Ascending aorta (tissue), 2 donors: Measurements from ENCODE around the gene LENG9. TPM values are rescaled to one million over a fixed set of nuclear protein-coding genes. Genes with fewer than 3 reads are reported as not detected.
"Not testable (repeated sequence)": the region's sequence is repeated elsewhere in the genome, so short reads cannot be mapped to it uniquely, and the experiment has no call there.

Experiments used
- DNase-seq, 2 donors: peaks; one replicate each; pipeline ENCODE4 v3.0.0-alpha.2; 2019; ENCODE audit warnings: low spot score in 2 of 2
- H3K27ac ChIP-seq, 2 donors: fragments of 200-600 bp; sonication (generic); one replicate each; pipeline ENCODE4 v1.5.1; 2016 to 2017; ENCODE audit warnings: mild to moderate bottlenecking in 1 of 2
- H3K27me3 ChIP-seq: fragments of 200-600 bp; sonication (generic); one replicate; pipeline ENCODE4 v1.5.1; 2017
- H3K36me3 ChIP-seq, 2 donors: fragments of 200-600 bp; sonication (generic); one replicate each; pipeline ENCODE4 v1.5.1; 2016
- H3K4me1 ChIP-seq, 2 donors: fragments of 200-600 bp; sonication (generic); one replicate each; pipeline ENCODE4 v1.5.1; 2016 to 2017; ENCODE audit warnings: mild to moderate bottlenecking in 1 of 2
- H3K4me3 ChIP-seq, 2 donors: fragments of 200-600 bp; sonication (generic); one replicate each; pipeline ENCODE4 v1.5.1; 2016 to 2017; ENCODE audit warnings: mild to moderate bottlenecking in 1 of 2
- H3K9me3 ChIP-seq, 2 donors: fragments of 200-600 bp; sonication (generic); one replicate each; pipeline ENCODE4 v1.5.1; 2016
- intact Hi-C: fragments of 100-400 bp; cut with DNase I; formaldehyde crosslinking; loops from one replicate; pipeline ENCODE4 v1.15.1; 2023
- total RNA-seq: library from RNA; depleted of rRNA; stranded (reverse); fragments of >200 nt; gene quantifications from one replicate; pipeline ENCODE4 v1.1.0, GENCODE V29; 2016
- TF ChIP-seq, protein P1 (sequence below), 3 experiments: fragments of 200-600 bp in 2 of 3; fragments of 450-650 bp in 1 of 3; sonication (generic) in 2 of 3; IDR thresholded peaks; one replicate each; pipeline ENCODE4 v1.5.1; 2016 to 2019; ENCODE audit warnings: antibody characterized with exemption in 3 of 3, mild to moderate bottlenecking in 1 of 3, moderate library complexity in 1 of 3

The LENG9 gene
- total RNA-seq, 1 donor from 2014 or later = 10.1 TPM

DNA sequence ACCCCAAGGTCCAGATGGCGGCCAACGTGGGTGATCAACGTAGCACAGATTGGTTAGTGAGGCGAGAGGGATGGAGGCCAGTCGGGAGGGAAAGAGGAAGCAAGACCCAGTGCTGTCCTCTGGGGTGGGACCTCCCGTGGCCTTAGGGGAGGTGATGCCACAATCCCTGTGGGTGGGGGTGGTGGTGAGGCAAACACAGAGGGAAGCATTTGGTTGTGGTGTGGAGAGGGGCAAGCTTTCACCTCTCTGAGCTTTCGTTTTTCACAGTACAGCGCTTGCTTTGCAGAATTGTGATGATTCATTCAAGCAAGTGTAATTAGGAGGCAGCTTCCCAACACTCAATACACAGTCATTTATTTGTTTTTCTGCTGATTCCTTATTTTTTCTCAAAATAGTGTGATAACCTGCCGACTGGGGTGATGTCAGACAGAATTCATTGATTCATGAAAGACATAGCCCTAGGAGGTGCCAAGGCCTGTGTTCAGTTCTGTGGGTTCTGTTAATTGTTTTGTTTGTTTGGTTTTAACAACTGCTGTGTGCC is 12.2 kb downstream of the LENG9 start:
- Histone ChIP-seq H3K4me3 (peak overlapping the region in 1 of 2 donors; percentile 97), H3K27me3 (no peaks in the 10 kb centered on the region), H3K27ac (peak overlapping the region in 1 of 2 donors; percentile 1), H3K36me3 (peaks cover 52 to 55% of the 10 kb centered on the region in 2 donors), H3K4me1 (peaks cover 11 to 39% of the 10 kb centered on the region in 2 donors), H3K9me3 (no peaks in the 10 kb centered on the region)
- TF ChIP-seq, protein P1, sequence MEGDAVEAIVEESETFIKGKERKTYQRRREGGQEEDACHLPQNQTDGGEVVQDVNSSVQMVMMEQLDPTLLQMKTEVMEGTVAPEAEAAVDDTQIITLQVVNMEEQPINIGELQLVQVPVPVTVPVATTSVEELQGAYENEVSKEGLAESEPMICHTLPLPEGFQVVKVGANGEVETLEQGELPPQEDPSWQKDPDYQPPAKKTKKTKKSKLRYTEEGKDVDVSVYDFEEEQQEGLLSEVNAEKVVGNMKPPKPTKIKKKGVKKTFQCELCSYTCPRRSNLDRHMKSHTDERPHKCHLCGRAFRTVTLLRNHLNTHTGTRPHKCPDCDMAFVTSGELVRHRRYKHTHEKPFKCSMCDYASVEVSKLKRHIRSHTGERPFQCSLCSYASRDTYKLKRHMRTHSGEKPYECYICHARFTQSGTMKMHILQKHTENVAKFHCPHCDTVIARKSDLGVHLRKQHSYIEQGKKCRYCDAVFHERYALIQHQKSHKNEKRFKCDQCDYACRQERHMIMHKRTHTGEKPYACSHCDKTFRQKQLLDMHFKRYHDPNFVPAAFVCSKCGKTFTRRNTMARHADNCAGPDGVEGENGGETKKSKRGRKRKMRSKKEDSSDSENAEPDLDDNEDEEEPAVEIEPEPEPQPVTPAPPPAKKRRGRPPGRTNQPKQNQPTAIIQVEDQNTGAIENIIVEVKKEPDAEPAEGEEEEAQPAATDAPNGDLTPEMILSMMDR (IDR thresholded peaks at IDR 0.05) = no peak
- DNase-seq = no peak
- intact Hi-C loops = no loop called here

DNA sequence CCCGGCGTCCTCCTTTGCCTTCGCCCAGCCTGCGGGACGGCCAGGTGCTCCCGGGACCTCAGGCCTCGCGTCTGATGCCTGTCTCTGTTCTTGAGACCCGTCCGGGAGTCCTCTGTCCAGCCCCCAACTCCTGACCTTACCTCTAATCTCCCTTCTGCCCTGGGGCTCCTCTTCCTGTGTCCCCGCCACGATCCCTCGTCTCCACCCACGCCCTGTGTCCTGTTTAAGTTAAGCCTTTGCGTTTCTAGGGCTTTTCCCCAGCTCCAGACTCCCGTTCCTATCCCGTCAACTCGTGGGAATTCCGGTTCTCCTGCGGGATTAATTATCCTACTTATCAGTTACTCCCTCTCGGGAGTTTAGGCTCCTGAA is 13.9 kb downstream of the LENG9 start:
- Histone ChIP-seq H3K27ac (peak overlapping the region; percentile 86 to 97), H3K9me3 (no peaks in the 10 kb centered on the region), H3K4me3 (peak overlapping the region; percentile 83 to 97), H3K27me3 (no peaks in the 10 kb centered on the region), H3K36me3 (peaks cover 38 to 46% of the 10 kb centered on the region in 2 donors), H3K4me1 (peaks cover 11 to 39% of the 10 kb centered on the region in 2 donors)
- TF ChIP-seq, protein P1 (IDR thresholded peaks at IDR 0.05) = no peak
- intact Hi-C loops = loop anchor here (1.0 to 10.0 kb wide), 6 partner anchors 14 to 1865 kb away; partner anchors contain the start of genes CNOT3, LENG9, MYADM and ZSCAN5A
- no peak for DNase-seq

DNA sequence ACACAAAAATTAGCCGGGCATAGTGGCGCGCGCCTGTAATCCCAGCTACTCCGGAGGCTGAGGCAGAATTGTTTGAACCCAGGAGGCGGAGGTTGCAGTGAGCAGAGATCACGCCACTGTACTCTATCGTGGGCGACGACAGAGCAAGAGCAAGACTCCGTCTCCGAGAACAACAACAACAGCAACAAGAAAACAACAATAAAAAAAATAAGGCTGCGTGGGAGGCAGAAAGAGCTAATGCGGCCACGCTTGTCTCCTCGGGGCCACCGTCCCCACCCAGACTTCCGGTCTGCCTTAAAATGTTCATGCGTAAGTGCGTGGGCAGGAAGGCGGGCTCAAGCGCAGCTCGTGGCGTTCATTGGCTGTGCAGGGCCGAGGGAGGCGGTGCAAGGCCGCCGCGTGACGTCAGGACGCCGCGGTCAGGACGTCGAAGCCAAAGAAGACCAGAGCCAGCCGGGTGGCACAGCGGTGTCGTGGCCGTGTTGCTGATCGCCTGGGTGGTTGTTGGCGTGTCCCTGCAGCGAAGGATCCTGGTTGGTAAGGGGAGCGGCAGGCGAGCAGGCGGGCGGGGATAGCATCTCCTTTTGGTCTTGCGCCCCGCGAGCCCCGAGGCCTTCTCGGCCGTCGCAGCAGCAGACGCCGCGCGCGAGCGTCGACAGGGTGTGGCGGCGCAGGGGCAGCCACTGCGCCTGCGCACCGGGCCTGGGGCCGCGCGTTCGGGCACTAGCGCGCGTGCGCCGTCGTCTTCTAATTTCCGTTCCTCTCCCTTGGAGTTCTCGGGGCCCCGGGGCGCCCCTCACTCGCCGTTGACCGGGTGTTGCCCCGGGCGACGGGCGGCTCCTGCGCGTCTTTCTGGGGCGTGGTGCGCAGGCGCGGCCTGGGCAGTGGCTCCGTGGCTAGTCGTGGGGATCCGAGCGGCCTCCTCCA is 14.5 kb downstream of the LENG9 start, which contains the start of gene LENG8:
TSS of gene LENG8 (plus strand) at position 426 of the 927 bp plus-strand sequence. CDS start 2,146 bp downstream, outside the sequence.
- H3K4me1 ChIP-seq = peaks cover 11 to 39% of the 10 kb centered on the region in 2 donors
- H3K9me3 ChIP-seq = no peaks in the 10 kb centered on the region
- peak within 1 kb of the TSS; percentile 86 to 97 for H3K27ac ChIP-seq
- peak within 1 kb of the TSS; percentile 83 to 97 for H3K4me3 ChIP-seq
- intact Hi-C loops = loop anchor here (1.0 to 10.0 kb wide), 6 partner anchors 14 to 1866 kb away; partner anchors contain the start of genes CNOT3, LENG9, MYADM and ZSCAN5A
- DNase-seq = peak; percentile 92 to 99
- TF ChIP-seq, protein P1 (IDR thresholded peaks at IDR 0.05) = no peak
- no peaks in the 10 kb centered on the region for H3K27me3 ChIP-seq
- H3K36me3 ChIP-seq = peaks cover 32 to 42% of the 10 kb centered on the region in 2 donors

DNA sequence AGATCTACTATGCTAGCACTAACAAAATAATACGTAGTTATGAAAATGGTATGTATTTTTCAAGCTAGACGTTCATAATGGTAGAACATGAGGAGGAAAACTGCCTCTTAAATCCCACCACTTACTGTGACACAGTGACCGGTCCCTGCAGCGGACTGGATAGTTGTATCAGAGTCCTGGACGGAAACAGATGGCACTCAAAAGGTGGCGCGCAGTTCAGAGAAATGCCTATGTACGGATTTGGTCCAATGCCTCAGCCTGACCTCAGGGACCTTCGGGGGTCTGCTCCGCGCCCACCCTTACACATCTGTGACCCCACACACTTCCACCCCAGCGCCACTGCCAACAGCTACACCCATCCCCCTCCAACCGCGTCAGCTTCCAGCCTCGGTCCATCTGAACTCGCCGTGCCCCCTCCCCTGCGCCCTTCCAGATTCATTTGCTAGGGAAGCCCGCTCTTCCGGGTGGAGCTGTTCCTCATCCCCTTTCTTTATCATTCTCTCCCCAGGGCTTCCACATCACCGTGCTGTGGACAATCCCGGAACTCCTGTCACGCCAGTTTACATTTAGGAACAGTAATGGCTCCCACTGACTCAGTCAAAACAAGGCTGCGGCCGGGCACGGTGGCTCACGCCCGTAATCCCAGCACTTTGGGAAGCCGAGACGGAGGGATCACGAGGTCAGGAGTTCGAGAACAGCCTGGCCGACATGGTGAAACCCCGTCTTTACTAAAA is 15.4 kb downstream of the LENG9 start:
- intact Hi-C loops = loop anchor here (5.0 to 10.0 kb wide), 3 partner anchors 581 to 1867 kb away; partner anchors contain the start of genes MYADM and ZSCAN5A
- H3K27ac ChIP-seq = peak overlapping the region; percentile 86 to 97
- peak overlapping the region; percentile 83 to 97 for H3K4me3 ChIP-seq
- H3K36me3 ChIP-seq = peaks cover 24 to 35% of the 10 kb centered on the region in 2 donors
- H3K27me3 ChIP-seq = no peaks in the 10 kb centered on the region
- TF ChIP-seq, protein P1 (IDR thresholded peaks at IDR 0.05) = no peak
- peak in 1 of 2 donors; percentile 85 for DNase-seq
- H3K4me1 ChIP-seq = peaks cover 11 to 36% of the 10 kb centered on the region in 2 donors
- no peaks in the 10 kb centered on the region for H3K9me3 ChIP-seq

DNA sequence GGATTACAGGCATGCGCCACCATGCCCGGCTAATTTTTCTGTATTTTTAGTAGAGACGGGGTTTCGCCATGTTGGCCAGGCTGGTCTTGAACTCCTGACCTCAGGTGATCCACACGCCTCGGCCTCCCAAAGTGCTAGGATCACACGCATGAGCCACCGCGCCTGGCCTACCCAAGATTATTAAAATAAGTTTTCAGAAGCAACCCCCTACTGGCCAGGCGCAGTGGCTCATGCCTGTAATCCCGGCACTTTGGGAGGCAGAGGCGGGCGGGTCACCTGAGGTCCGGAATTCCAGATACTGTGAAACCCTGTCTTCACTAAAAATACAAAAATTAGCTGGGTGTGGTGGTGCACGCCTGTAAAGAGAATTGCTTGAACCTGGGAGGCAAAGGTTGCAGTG is 17.2 kb downstream of the LENG9 start:
- intact Hi-C loops = loop anchor here (5.0 to 10.0 kb wide), 3 partner anchors 579 to 1868 kb away; partner anchors contain the start of genes MYADM and ZSCAN5A
- H3K4me3 ChIP-seq, DNase-seq, H3K27ac ChIP-seq, H3K9me3 ChIP-seq, H3K27me3 ChIP-seq: not testable (repeated sequence)
- Histone ChIP-seq H3K36me3 (peaks cover 5 to 22% of the 10 kb centered on the region in 2 donors), H3K4me1 (peaks cover 11 to 24% of the 10 kb centered on the region in 2 donors)
